ACHN (cell line): ENCODE data around the gene IRAK2.
"Not testable (repeated sequence)": the region's sequence is repeated elsewhere in the genome, so short reads cannot be mapped to it uniquely, and the experiment has no call there.

ENCODE experiments used
- DNase-seq: peaks from one replicate; pipeline ENCODE4 v3.0.0-alpha.2; 2015
- in situ Hi-C: cut with HindIII; loops from 2 replicates; pipeline ENCODE4 v1.10.0; 2017; ENCODE audit warnings: low sequenced_read_pairs, low pct_ligation_motif_present, low pct_unique_long_range_greater_than_20kb

The IRAK2 gene

GRCh38 chr3:10242182-10243065 is 77.7 kb downstream of the IRAK2 start:
- in situ Hi-C loops, result no loop called here
- peak; percentile 49 for DNase-seq

- in situ Hi-C loops, result no loop called here
- DNase-seq, result no peak
Observed at GRCh38 chr3:10244009-10244408, 79.3 kb downstream of the IRAK2 start.

- no peak for DNase-seq
- in situ Hi-C loops, result no loop called here
Observed at GRCh38 chr3:10245081-10245712, 80.5 kb downstream of the IRAK2 start.

GRCh38 chr3:10247679-10248183 is 83.0 kb downstream of the IRAK2 start:
- in situ Hi-C loops, result no loop called here
- no peak for DNase-seq

GRCh38 chr3:10248184-10248983 is 83.7 kb downstream of the IRAK2 start, which contains the start of gene TATDN2:
TATDN2 (plus strand) TSS chr3:10248459; CDS start chr3:10249201, 742 bp downstream.
- in situ Hi-C loops, result no loop called here
- DNase-seq, result peak; percentile 92

GRCh38 chr3:10248984-10249748 is 84.4 kb downstream of the IRAK2 start:
- DNase-seq, result peak; percentile 18

GRCh38 chr3:10249833-10250232 is 85.1 kb downstream of the IRAK2 start:
- in situ Hi-C loops, result no loop called here
- no peak for DNase-seq

More at GRCh38 chr3:10248984-10249748, 84.4 kb downstream of the IRAK2 start:
- in situ Hi-C loops, result no loop called here

- in situ Hi-C loops, result no loop called here
- DNase-seq, result no peak
Observed at GRCh38 chr3:10251006-10251405, 86.3 kb downstream of the IRAK2 start.

GRCh38 chr3:10253731-10254130 is 89.0 kb downstream of the IRAK2 start:
- no peak for DNase-seq
- in situ Hi-C loops, result no loop called here

GRCh38 chr3:10255835-10256234 is 91.1 kb downstream of the IRAK2 start:
- in situ Hi-C loops, result no loop called here

GRCh38 chr3:10259036-10259435 is 94.3 kb downstream of the IRAK2 start:
- DNase-seq, result no peak
- in situ Hi-C loops, result no loop called here

More at GRCh38 chr3:10255835-10256234, 91.1 kb downstream of the IRAK2 start:
- no peak for DNase-seq

GRCh38 chr3:10259798-10260197 is 95.1 kb downstream of the IRAK2 start:
- no peak for DNase-seq
- in situ Hi-C loops, result no loop called here

GRCh38 chr3:10260211-10260701 is 95.5 kb downstream of the IRAK2 start:
- DNase-seq, result no peak
- in situ Hi-C loops, result no loop called here

- in situ Hi-C loops, result no loop called here
Observed at GRCh38 chr3:10262027-10262426, 97.3 kb downstream of the IRAK2 start.

GRCh38 chr3:10263646-10264363 is 99.1 kb downstream of the IRAK2 start:
- in situ Hi-C loops, result no loop called here
- DNase-seq, result peak; percentile 32

More at GRCh38 chr3:10262027-10262426, 97.3 kb downstream of the IRAK2 start:
- no peak for DNase-seq

- in situ Hi-C loops, result no loop called here
Observed at GRCh38 chr3:10265833-10266232, 101.1 kb downstream of the IRAK2 start.

GRCh38 chr3:10266936-10267335 is 102.2 kb downstream of the IRAK2 start:
- DNase-seq, in situ Hi-C loops: not testable (repeated sequence)

More at GRCh38 chr3:10265833-10266232, 101.1 kb downstream of the IRAK2 start:
- DNase-seq, result no peak
